Spinal cord (tissue), 10 donors: Measurements from ENCODE around the gene KIAA0930. TPM values are rescaled to one million over a fixed set of nuclear protein-coding genes. Genes with fewer than 3 reads are reported as not detected.

Experiments
- DNase-seq, 6 donors: peaks; one replicate each; pipeline versions ENCODE4 v3.0.0 to v3.0.0-alpha.2; 2013 to 2015; ENCODE audit warnings: low spot score in 6 of 6, low read depth in 4 of 6
- H3K27ac ChIP-seq: one replicate; pipeline ENCODE4 v1.5.1; 2013; ENCODE audit warnings: low read depth, low read length, control low read depth
- H3K27me3 ChIP-seq: one replicate; pipeline ENCODE4 v1.6.1; 2013; ENCODE audit warnings: low read length; ENCODE audit not compliant: control insufficient read depth, insufficient read depth
- H3K36me3 ChIP-seq: one replicate; pipeline ENCODE4 v1.6.1; 2013; ENCODE audit warnings: low read length; ENCODE audit not compliant: control insufficient read depth, insufficient read depth
- H3K4me1 ChIP-seq: one replicate; pipeline ENCODE4 v1.6.1; 2013; ENCODE audit warnings: low read length; ENCODE audit not compliant: control insufficient read depth, insufficient read depth
- H3K4me3 ChIP-seq: one replicate; pipeline ENCODE4 v1.5.1; 2013; ENCODE audit warnings: low read depth, low read length, control low read depth
- H3K9me3 ChIP-seq: one replicate; pipeline ENCODE4 v1.6.1; 2013; ENCODE audit warnings: low read length; ENCODE audit not compliant: control insufficient read depth, insufficient read depth
- WGBS: methylation state at CpG from one replicate; pipeline ENCODE4 v1.1.5; 2013; ENCODE audit warnings: missing lambda C conversion rate; ENCODE audit not compliant: insufficient coverage; 5-methylcytosine and 5-hydroxymethylcytosine counted together
- polyA plus RNA-seq, 2 donors: library from polyadenylated mRNA; unstranded; fragments of 120-200 nt; gene quantifications; one replicate each; pipeline ENCODE4 v1.2.1, GENCODE V29; 2013; ENCODE audit not compliant: insufficient read length in 2 of 2
- total RNA-seq, 2 donors: library from RNA; depleted of rRNA in 1 of 2; stranded (reverse); fragments of 120-200 nt in 1 of 2; fragments of >200 nt in 1 of 2; gene quantifications; one replicate each; pipeline versions ENCODE4 v1.2.3 to v1.2.4, GENCODE V29; 2013 to 2014
- donor health status: healthy.

The KIAA0930 gene
- total and polyA plus RNA-seq, 4 donors, result 45.0 to 132 (median 80.8) TPM

GRCh38 chr22:45157907-45158306, 82.8 kb downstream of the KIAA0930 start:
- H3K4me1 ChIP-seq, result peaks cover 14% of the 10 kb centered on the region
- WGBS, result no CpG with 5 or more reads among the region's 3 CpGs

GRCh38 chr22:45155050-45155840, 85.4 kb downstream of the KIAA0930 start:
- no peak overlapping the region for H3K27ac ChIP-seq
- WGBS, result 78% methylated on average over 6 of the region's 9 CpGs
- no peak for DNase-seq
- no peaks in the 10 kb centered on the region for H3K4me1 ChIP-seq
- no peaks in the 10 kb centered on the region for H3K27me3 ChIP-seq
- H3K4me3 ChIP-seq, result no peak overlapping the region
- peaks cover 10% of the 10 kb centered on the region for H3K36me3 ChIP-seq
- H3K9me3 ChIP-seq, result no peaks in the 10 kb centered on the region

More at GRCh38 chr22:45157907-45158306, 82.8 kb downstream of the KIAA0930 start:
- Histone ChIP-seq H3K9me3 (no peaks in the 10 kb centered on the region), H3K36me3 (peaks cover 10% of the 10 kb centered on the region), H3K27ac (no peak overlapping the region), H3K27me3 (no peaks in the 10 kb centered on the region), H3K4me3 (no peak overlapping the region)
- DNase-seq, result no peak

- 100% methylated on average over 2 of the region's 3 CpGs for WGBS
- Histone ChIP-seq H3K27me3 (no peaks in the 10 kb centered on the region), H3K4me3 (no peak overlapping the region), H3K36me3 (peaks cover 10% of the 10 kb centered on the region), H3K27ac (no peak overlapping the region), H3K9me3 (no peaks in the 10 kb centered on the region), H3K4me1 (no peaks in the 10 kb centered on the region)
- DNase-seq, result no peak
These were observed 86.3 kb downstream of the KIAA0930 start for GRCh38 chr22:45154383-45154782.

GRCh38 chr22:45151503-45151902, 89.2 kb downstream of the KIAA0930 start:
- 94% methylated on average over 5 of the region's 6 CpGs for WGBS

GRCh38 chr22:45150139-45150538, 90.6 kb downstream of the KIAA0930 start:
- DNase-seq, result no peak
- H3K36me3 ChIP-seq, result no peaks in the 10 kb centered on the region
- H3K4me1 ChIP-seq, result no peaks in the 10 kb centered on the region
- no peak overlapping the region for H3K4me3 ChIP-seq
- 60% methylated on average over 1 of the region's 2 CpGs for WGBS
- H3K27ac ChIP-seq, result no peak overlapping the region
- no peaks in the 10 kb centered on the region for H3K27me3 ChIP-seq
- no peaks in the 10 kb centered on the region for H3K9me3 ChIP-seq

More at GRCh38 chr22:45151503-45151902, 89.2 kb downstream of the KIAA0930 start:
- Histone ChIP-seq H3K4me1 (no peaks in the 10 kb centered on the region), H3K9me3 (no peaks in the 10 kb centered on the region), H3K36me3 (peaks cover under 1% of the 10 kb centered on the region), H3K27me3 (no peaks in the 10 kb centered on the region), H3K27ac (no peak overlapping the region), H3K4me3 (no peak overlapping the region)
- no peak for DNase-seq

DNA sequence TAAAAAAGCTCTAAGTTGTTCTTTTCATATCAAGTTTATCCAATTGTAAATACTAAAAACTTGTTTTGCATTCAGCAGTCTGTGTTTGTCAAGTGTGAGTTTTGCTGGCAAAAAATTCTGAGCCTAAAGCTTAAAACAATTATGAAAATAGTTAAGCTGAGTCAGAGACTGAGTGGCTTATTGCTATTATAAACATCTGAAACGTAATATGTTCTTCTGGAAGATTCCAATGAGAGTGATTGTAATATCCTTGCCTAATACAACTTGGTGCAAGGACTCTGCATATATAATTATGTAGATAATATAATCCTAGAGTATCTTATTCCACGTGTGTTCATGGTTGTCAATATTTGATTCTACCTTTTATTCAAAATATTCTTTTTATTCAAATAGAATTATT, 91.0 kb downstream of the KIAA0930 start:
- Histone ChIP-seq H3K4me3 (no peak overlapping the region), H3K36me3 (no peaks in the 10 kb centered on the region), H3K27me3 (no peaks in the 10 kb centered on the region), H3K27ac (no peak overlapping the region), H3K4me1 (no peaks in the 10 kb centered on the region), H3K9me3 (no peaks in the 10 kb centered on the region)
- no CpG with 5 or more reads among the region's 2 CpGs for WGBS
- no peak for DNase-seq

DNA sequence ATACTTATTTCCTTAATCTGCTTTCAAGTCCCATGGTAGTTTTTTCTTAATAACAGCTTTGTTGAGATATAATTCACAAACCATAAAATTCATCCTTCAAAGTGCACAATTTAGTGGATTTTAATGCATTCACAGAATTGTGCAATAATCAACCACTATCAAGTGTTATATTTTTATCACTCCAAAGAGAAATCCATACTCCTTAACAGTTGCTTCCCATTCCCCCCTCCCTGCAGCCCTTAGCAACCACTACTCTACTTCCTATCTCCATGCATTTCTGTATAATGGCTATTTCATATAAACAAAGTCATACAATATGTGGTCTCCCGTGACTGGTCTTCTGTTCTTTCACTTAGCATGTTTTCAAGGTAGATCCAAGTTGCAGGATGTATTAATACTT, 95.8 kb downstream of the KIAA0930 start:
- peak in 1 of 6 donors; percentile 59 for DNase-seq
- Histone ChIP-seq H3K4me1 (no peaks in the 10 kb centered on the region), H3K36me3 (no peaks in the 10 kb centered on the region), H3K27me3 (no peaks in the 10 kb centered on the region), H3K4me3 (no peak overlapping the region), H3K9me3 (peaks cover 3% of the 10 kb centered on the region), H3K27ac (no peak overlapping the region)
- WGBS, result no CpG with 5 or more reads among the region's 1 CpG

- H3K9me3 ChIP-seq, result peaks cover 3% of the 10 kb centered on the region
- DNase-seq, result no peak
- H3K4me1 ChIP-seq, result no peaks in the 10 kb centered on the region
- 100% methylated on average over 2 of the region's 15 CpGs for WGBS
- H3K27ac ChIP-seq, result no peak overlapping the region
- H3K27me3 ChIP-seq, result no peaks in the 10 kb centered on the region
- no peaks in the 10 kb centered on the region for H3K36me3 ChIP-seq
- H3K4me3 ChIP-seq, result no peak overlapping the region
These were observed 98.3 kb downstream of the KIAA0930 start for GRCh38 chr22:45142376-45142775.
